Neural progenitor cell (in vitro differentiated cells): ENCODE measurements around the gene RAI1. TPM values are rescaled to one million over a fixed set of nuclear protein-coding genes. Genes with fewer than 3 reads are reported as not detected.

Experiments used
- DNase-seq: peaks from one replicate; pipeline ENCODE4 v3.0.0-alpha.2; 2016; ENCODE audit warnings: low spot score
- H2AFZ ChIP-seq: fragments of 200-600 bp; sonication (generic); replicated peaks from 2 replicates; pipeline ENCODE4 v1.6.1; 2016; ENCODE audit warnings: antibody characterized with exemption
- H3F3A ChIP-seq: fragments of 200-600 bp; sonication (generic); 2 replicates; pipeline ENCODE4 v1.6.1; 2016; ENCODE audit warnings: antibody characterized with exemption, low read depth
- H3K27ac ChIP-seq: fragments of 200-600 bp; sonication (generic); 2 replicates; pipeline ENCODE4 v1.5.1; 2016; ENCODE audit warnings: mild to moderate bottlenecking
- H3K27me3 ChIP-seq: fragments of 200-600 bp; sonication (generic); 2 replicates; pipeline ENCODE4 v1.6.1; 2016; ENCODE audit warnings: mild to moderate bottlenecking, moderate library complexity
- H3K36me3 ChIP-seq: fragments of 200-600 bp; sonication (generic); 2 replicates; pipeline ENCODE4 v1.5.1; 2016
- H3K4me1 ChIP-seq: fragments of 200-600 bp; sonication (generic); 2 replicates; pipeline ENCODE4 v1.6.1; 2016; ENCODE audit warnings: mixed run types
- H3K4me2 ChIP-seq: fragments of 200-600 bp; sonication (generic); 2 replicates; pipeline ENCODE4 v1.6.1; 2016
- H3K4me3 ChIP-seq: fragments of 200-600 bp; sonication (generic); 2 replicates; pipeline ENCODE4 v1.5.1; 2016
- H3K79me2 ChIP-seq: fragments of 200-600 bp; sonication (generic); 2 replicates; pipeline ENCODE4 v1.6.1; 2016; ENCODE audit warnings: low read depth
- H3K9ac ChIP-seq: fragments of 200-600 bp; sonication (generic); 2 replicates; pipeline ENCODE4 v1.6.1; 2016
- H3K9me3 ChIP-seq: fragments of 200-600 bp; sonication (generic); 2 replicates; pipeline ENCODE4 v1.5.1; 2016; ENCODE audit warnings: low read depth
- H4K20me1 ChIP-seq: fragments of 200-600 bp; sonication (generic); 2 replicates; pipeline ENCODE4 v1.6.1; 2016; ENCODE audit warnings: low read depth
- H3K27ac Mint-ChIP-seq: 3 replicates; pipeline ENCODE4 v1.8.0; 2021; ENCODE audit warnings: mixed read lengths
- H3K27me3 Mint-ChIP-seq: 2 replicates; pipeline ENCODE4 v1.8.0; 2022; ENCODE audit warnings: low read depth, mild to moderate bottlenecking, inconsistent platforms, moderate library complexity, mixed read lengths; ENCODE audit not compliant: insufficient read depth
- H3K36me3 Mint-ChIP-seq: 3 replicates; pipeline ENCODE4 v1.8.0; 2021; ENCODE audit warnings: mixed read lengths
- H3K4me1 Mint-ChIP-seq: 3 replicates; pipeline ENCODE4 v1.8.0; 2021; ENCODE audit warnings: mixed read lengths
- H3K4me3 Mint-ChIP-seq: 3 replicates; pipeline ENCODE4 v1.8.0; 2021; ENCODE audit warnings: mild to moderate bottlenecking, moderate library complexity, mixed read lengths
- H3K9me3 Mint-ChIP-seq: 3 replicates; pipeline ENCODE4 v1.8.0; 2020; ENCODE audit warnings: mixed read lengths
- EZH2 ChIP-seq: fragments of 200-600 bp; sonication (generic); IDR thresholded peaks from 2 replicates; pipeline ENCODE4 v1.6.1; 2017; ENCODE audit warnings: antibody characterized with exemption, mild to moderate bottlenecking, moderate library complexity
- EZH2phosphoT487 ChIP-seq: fragments of 200-600 bp; sonication (generic); IDR thresholded peaks from 2 replicates; pipeline ENCODE4 v1.6.1; 2017; ENCODE audit warnings: antibody characterized with exemption
- total RNA-seq: library from RNA; depleted of rRNA; stranded (reverse); fragments of >200 nt; gene quantifications from 2 replicates; pipeline ENCODE4 v1.2.3, GENCODE V29; 2015; ENCODE audit warnings: low replicate concordance
- TF ChIP-seq, protein P1 (sequence below): fragments of 200-600 bp; sonication (generic); IDR thresholded peaks from 2 replicates; pipeline ENCODE4 v1.5.1; 2017; ENCODE audit warnings: antibody characterized with exemption, mild to moderate bottlenecking

Gene RAI1
- total RNA-seq, 1 donor from 2014 or later = 27.4 TPM

DNA sequence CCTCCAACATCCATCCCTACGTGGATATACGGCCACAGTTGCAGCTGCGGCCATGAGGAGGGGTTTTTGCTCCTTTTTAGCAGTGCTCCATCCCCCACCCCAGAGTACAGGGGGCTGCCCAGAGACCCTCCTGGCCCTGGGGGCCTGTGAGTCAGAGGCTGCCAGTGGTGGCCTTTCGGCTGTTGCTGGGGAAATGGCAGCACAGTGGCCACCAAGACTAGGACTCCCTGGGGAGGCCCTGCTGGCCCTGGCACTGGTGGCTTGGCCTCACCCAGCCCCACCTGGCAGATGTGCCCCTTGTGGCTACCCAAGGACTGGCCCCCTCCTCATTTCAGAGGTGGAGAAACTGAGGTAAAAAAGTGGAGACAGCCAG, 29.1 kb downstream of the RAI1 start:
- Histone ChIP-seq H3K79me2 (peaks cover 3% of the 10 kb centered on the region), H3K4me1 (peaks cover 26% of the 10 kb centered on the region), H3K36me3 (no peaks in the 10 kb centered on the region), H3F3A (peaks cover 16% of the 10 kb centered on the region), H3K9ac (no peak overlapping the region), H4K20me1 (peaks cover 99% of the 10 kb centered on the region), H3K4me3 (no peak overlapping the region), H3K4me2 (peak overlapping the region; percentile 60), H2AFZ (no peak overlapping the region), H3K27me3 (peaks cover 4% of the 10 kb centered on the region), H3K27ac (no peak overlapping the region), H3K9me3 (no peaks in the 10 kb centered on the region)
- Mint-ChIP-seq H3K4me3 (no peak overlapping the region), H3K27ac (no peak overlapping the region), H3K9me3 (no peaks in the 10 kb centered on the region), H3K4me1 (peaks cover 73% of the 10 kb centered on the region), H3K27me3 (peaks cover 3% of the 10 kb centered on the region), H3K36me3 (peaks cover 2% of the 10 kb centered on the region)
- TF ChIP-seq EZH2phosphoT487 = no peak
- no peak for TF ChIP-seq EZH2
- TF ChIP-seq, protein P1, sequence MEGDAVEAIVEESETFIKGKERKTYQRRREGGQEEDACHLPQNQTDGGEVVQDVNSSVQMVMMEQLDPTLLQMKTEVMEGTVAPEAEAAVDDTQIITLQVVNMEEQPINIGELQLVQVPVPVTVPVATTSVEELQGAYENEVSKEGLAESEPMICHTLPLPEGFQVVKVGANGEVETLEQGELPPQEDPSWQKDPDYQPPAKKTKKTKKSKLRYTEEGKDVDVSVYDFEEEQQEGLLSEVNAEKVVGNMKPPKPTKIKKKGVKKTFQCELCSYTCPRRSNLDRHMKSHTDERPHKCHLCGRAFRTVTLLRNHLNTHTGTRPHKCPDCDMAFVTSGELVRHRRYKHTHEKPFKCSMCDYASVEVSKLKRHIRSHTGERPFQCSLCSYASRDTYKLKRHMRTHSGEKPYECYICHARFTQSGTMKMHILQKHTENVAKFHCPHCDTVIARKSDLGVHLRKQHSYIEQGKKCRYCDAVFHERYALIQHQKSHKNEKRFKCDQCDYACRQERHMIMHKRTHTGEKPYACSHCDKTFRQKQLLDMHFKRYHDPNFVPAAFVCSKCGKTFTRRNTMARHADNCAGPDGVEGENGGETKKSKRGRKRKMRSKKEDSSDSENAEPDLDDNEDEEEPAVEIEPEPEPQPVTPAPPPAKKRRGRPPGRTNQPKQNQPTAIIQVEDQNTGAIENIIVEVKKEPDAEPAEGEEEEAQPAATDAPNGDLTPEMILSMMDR = no peak
- no peak for DNase-seq

DNA sequence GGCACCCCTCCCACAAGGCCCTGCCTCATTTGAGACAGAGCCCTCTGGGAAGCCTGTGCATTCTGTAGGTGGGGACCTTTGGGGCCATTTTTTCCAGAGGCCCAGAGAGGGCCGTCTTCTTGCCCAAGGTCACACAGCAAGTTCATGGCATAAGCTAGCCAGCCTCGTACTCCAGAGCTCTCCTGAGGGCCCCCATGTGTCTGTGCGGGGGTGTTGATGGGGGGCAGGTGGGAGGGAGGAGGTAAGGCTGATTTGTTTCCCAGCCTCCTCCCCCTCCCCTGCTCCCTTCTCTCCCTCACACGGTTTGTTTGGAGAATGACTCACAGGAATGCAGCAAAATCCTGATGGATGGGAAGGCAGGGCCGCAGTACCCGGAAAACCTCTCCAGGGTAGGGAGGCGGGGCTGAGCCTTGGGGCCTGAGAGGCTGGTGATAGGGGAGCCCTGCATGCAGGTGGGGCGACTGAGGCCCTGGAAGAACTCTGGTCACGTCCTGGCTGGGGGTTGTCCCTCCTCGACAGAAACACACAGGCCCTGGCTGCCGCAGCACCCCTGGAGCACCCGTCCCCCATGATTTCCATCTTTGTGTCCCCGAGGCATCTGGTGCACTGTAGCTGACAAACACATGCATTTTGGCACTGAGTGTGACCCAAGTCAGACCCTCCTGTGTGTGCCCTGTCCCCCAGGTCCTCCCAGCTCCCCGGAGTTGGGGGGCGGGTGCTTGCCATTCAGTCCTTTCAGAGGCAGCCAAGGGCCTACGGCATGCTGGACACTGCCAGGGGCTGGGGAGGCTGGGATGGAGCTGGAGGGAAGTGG, 29.7 kb downstream of the RAI1 start:
- Histone ChIP-seq H2AFZ (no peak overlapping the region), H3K4me2 (peak overlapping the region; percentile 60), H3K36me3 (no peaks in the 10 kb centered on the region), H3K9me3 (no peaks in the 10 kb centered on the region), H3K9ac (no peak overlapping the region), H3K4me3 (no peak overlapping the region), H4K20me1 (peaks cover 100% of the 10 kb centered on the region), H3K27me3 (peaks cover 10% of the 10 kb centered on the region), H3K27ac (peak overlapping the region; percentile 3), H3F3A (peaks cover 16% of the 10 kb centered on the region), H3K4me1 (peaks cover 26% of the 10 kb centered on the region), H3K79me2 (peaks cover 3% of the 10 kb centered on the region)
- DNase-seq = peak; percentile 84
- peaks cover 5% of the 10 kb centered on the region for H3K36me3 Mint-ChIP-seq
- no peak overlapping the region for H3K27ac Mint-ChIP-seq
- TF ChIP-seq EZH2phosphoT487 (no peak), EZH2 (no peak)
- TF ChIP-seq, protein P1 = no peak
- peaks cover 78% of the 10 kb centered on the region for H3K4me1 Mint-ChIP-seq
- H3K4me3 Mint-ChIP-seq = no peak overlapping the region
- H3K9me3 Mint-ChIP-seq = no peaks in the 10 kb centered on the region
- peaks cover 3% of the 10 kb centered on the region for H3K27me3 Mint-ChIP-seq

DNA sequence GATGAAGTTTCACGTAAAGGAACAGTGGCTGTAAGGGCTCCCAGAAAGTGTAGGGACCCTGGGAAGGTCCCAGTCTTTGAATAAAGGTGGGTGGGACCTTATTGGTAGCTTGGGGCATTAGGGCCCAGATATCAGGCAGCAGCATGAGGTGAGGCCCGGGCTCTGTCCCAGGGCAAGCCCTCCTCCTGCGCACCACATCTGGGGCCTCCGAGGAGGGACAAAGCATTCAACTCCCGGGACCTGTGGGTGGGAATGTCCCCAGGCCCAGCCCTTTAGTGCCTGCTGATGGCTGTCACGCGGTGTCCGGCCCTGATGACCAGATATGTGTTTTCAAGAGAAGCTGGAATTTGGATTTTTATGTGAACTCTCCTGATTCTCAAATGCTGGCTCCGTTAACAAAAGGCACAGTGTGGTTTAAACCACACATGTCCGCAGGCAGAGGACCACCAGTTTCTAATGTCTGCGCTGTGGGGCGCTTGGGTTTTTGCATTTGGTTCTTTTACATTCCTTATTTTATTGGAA, 30.4 kb downstream of the RAI1 start:
- Histone ChIP-seq H4K20me1 (peaks cover 100% of the 10 kb centered on the region), H3K27me3 (peaks cover 18% of the 10 kb centered on the region), H3K36me3 (no peaks in the 10 kb centered on the region), H2AFZ (no peak overlapping the region), H3F3A (peaks cover 16% of the 10 kb centered on the region), H3K4me3 (no peak overlapping the region), H3K4me1 (peaks cover 26% of the 10 kb centered on the region), H3K4me2 (peak overlapping the region; percentile 60), H3K9ac (no peak overlapping the region), H3K9me3 (no peaks in the 10 kb centered on the region), H3K79me2 (peaks cover 3% of the 10 kb centered on the region), H3K27ac (peak overlapping the region; percentile 3)
- Mint-ChIP-seq H3K9me3 (no peaks in the 10 kb centered on the region), H3K4me1 (peaks cover 77% of the 10 kb centered on the region), H3K27ac (peak overlapping the region; percentile 13), H3K4me3 (no peak overlapping the region), H3K36me3 (peaks cover 3% of the 10 kb centered on the region), H3K27me3 (peaks cover 3% of the 10 kb centered on the region)
- peak; percentile 50 for DNase-seq
- TF ChIP-seq EZH2 = no peak
- TF ChIP-seq, protein P1 = no peak
- TF ChIP-seq EZH2phosphoT487 = no peak
